ENCODE data around the gene ASCL2.

ASCL2 gene

GRCh38 chr11:2277933-2278523 lies 7.6 kb upstream of the ASCL2 start:
- no peak for TF ChIP-seq CTCF (conservative IDR thresholded peaks at IDR 0.05)
- H3K27ac ChIP-seq: no peak overlapping the region

- no peak for TF ChIP-seq CTCF (conservative IDR thresholded peaks at IDR 0.05)
- no peak overlapping the region for H3K27ac ChIP-seq
These were observed 6.6 kb upstream of the ASCL2 start for GRCh38 chr11:2277008-2277346.

GRCh38 chr11:2276280-2277007 lies 6.1 kb upstream of the ASCL2 start:
- H3K27ac ChIP-seq: no peak overlapping the region
- no peak for TF ChIP-seq CTCF (conservative IDR thresholded peaks at IDR 0.05)

DNA sequence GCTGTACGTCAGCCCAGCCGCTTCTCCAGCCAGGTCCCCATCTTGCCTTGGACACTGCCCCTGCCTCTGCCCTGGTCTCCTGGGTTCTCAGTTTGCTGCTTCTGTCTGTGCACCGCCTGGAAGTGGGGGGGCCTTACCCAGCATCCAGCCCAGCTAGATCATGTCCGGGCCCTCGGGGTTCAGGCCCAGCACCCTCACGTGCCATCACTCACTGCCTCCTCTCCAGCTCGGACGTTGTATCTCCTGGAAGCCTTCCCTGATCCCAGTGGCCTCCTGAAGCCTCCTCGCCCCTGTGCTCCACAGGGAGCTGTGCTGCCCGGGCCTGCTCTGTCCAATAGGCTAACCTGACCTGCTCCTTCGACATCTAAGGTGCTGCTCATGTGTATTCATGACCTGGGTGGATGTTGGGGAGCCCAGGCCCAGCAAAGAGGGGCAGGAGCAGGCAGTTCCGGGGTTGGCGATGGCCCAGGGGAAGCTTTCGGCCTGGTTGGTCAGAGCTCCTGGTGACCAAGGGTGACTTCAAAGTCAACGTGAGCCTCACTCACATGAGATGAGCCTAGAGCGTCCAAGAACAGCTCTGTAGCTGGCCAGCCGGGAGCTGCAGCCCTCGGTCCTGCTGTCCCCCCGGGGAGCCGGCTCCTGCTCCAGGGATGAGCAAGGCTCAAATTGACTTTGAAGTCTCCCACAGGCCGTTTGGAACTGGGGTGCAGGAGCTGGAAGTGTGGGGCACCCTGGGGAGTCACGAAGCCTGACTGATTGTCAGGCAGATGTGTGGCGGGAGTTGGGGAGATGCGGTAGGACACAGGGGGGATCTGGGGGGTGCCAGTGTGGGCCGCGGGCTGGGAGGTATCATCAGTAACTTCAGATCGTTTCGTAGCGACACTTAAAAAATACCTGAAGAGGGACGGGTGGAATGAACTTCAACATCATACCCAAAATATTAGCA lies 5.2 kb upstream of the ASCL2 start:
- H3K27ac ChIP-seq: no peak overlapping the region
- TF ChIP-seq CTCF (conservative IDR thresholded peaks at IDR 0.05): no peak

DNA sequence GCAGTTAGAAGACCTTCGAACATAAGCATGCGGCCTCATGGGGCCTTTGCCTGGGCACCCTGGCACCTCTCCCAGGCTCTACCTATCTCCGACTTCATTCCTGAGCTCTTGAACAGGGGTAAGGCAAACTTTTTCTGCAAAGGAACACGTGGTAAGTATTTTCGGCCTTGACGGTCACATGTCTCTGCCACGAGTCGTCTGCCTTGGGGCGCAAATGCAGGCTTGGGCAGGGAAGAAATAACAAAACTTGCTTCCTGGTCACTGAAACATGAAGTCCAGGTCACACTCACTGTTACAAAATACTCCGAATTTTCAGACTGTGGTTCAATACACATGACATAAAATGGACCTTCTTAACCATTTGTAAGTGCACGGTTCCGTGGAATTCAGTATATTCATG lies 3.4 kb upstream of the ASCL2 start:
- no peak overlapping the region for H3K27ac ChIP-seq
- TF ChIP-seq CTCF (conservative IDR thresholded peaks at IDR 0.05): no peak

GRCh38 chr11:2273311-2273710 lies 2.9 kb upstream of the ASCL2 start:
- H3K27ac ChIP-seq: no peak overlapping the region
- no peak for TF ChIP-seq CTCF (conservative IDR thresholded peaks at IDR 0.05)

- no peak overlapping the region for H3K27ac ChIP-seq
- no peak for TF ChIP-seq CTCF (conservative IDR thresholded peaks at IDR 0.05)
These were observed 2.5 kb upstream of the ASCL2 start for GRCh38 chr11:2272946-2273280.
